Dendritic cell treated with granulocyte-macrophage colony-stimulating factor and Interleukin-4, amounts not matched to agents 40 ng/mL and 50 ng/mL, for 4 days (primary cell): ENCODE data around the gene KNTC1.
A peak's percentile ranks its signal among the peaks of the same experiment; 100 is the strongest.
"Not testable (repeated sequence)": the region's sequence is repeated elsewhere in the genome, so short reads cannot be mapped to it uniquely, and the experiment has no call there.

ENCODE experiments used
- H3K27ac Mint-ChIP-seq: one replicate; pipeline ENCODE4 v1.8.0; 2022; ENCODE audit warnings: mild to moderate bottlenecking, mixed read lengths
- H3K27me3 Mint-ChIP-seq: one replicate; pipeline ENCODE4 v1.8.0; 2022; ENCODE audit warnings: mild to moderate bottlenecking, mixed read lengths
- H3K36me3 Mint-ChIP-seq: one replicate; pipeline ENCODE4 v1.8.0; 2022; ENCODE audit warnings: low read depth, mixed read lengths
- H3K4me1 Mint-ChIP-seq: one replicate; pipeline ENCODE4 v1.8.0; 2022; ENCODE audit warnings: low read depth, mixed read lengths
- H3K4me3 Mint-ChIP-seq: one replicate; pipeline ENCODE4 v1.8.0; 2022; ENCODE audit warnings: mild to moderate bottlenecking, moderate library complexity, mixed read lengths
- H3K9me3 Mint-ChIP-seq: one replicate; pipeline ENCODE4 v1.8.0; 2022; ENCODE audit warnings: mixed read lengths
- intact Hi-C: fragments of 100-400 bp; cut with micrococcal nuclease; formaldehyde crosslinking; loops from one replicate; pipeline ENCODE4 v1.15.0; 2022

KNTC1 gene

DNA sequence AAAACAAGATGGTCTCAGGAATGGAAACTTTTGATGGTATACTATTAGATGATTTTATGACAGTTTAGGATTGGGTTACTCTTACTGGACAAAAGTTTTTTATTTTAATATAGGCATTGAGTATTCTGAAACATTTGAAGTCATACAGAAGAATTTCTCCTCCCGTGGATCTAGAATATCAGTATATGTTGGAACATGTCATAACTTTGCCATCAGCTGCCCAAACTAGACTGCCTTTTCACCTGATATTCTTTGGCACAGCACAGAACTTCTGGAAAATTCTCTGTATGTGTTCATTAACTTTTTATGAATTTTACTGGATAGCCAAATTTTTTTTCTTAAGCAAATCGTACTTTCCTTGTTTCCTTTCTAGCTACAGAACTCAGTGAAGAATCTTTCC is 75.4 kb downstream of the KNTC1 start:
- intact Hi-C loops, result no loop called here
- no peaks in the 10 kb centered on the region for H3K4me1 Mint-ChIP-seq

DNA sequence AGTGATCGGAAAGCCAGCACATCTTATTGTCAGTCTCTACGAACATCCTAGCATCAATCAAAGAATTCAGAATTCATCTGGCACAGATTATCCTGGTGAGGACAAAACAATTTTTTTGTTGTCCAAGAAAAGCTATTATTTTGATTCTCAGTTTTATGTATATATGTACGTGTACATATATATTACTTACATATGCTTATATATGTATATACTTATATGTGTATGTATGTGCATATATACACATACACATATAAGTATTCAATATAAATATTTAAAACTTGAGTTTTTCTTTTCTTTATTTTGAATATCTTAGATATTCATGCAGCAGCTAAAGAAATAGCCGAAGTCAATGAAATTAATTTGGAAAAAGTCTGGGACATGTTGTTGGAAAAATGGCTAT is 77.9 kb downstream of the KNTC1 start:
- no peak overlapping the region for H3K4me3 Mint-ChIP-seq
- H3K4me1 Mint-ChIP-seq, result no peaks in the 10 kb centered on the region
- H3K36me3 Mint-ChIP-seq, result peaks cover 40% of the 10 kb centered on the region
- intact Hi-C loops, result no loop called here
- no peaks in the 10 kb centered on the region for H3K9me3 Mint-ChIP-seq
- no peak overlapping the region for H3K27ac Mint-ChIP-seq
- H3K27me3 Mint-ChIP-seq, result no peaks in the 10 kb centered on the region

More for the DNA sequence above, 75.4 kb downstream of the KNTC1 start:
- H3K9me3 Mint-ChIP-seq, result no peaks in the 10 kb centered on the region
- no peak overlapping the region for H3K27ac Mint-ChIP-seq
- no peaks in the 10 kb centered on the region for H3K27me3 Mint-ChIP-seq
- no peak overlapping the region for H3K4me3 Mint-ChIP-seq
- peaks cover 45% of the 10 kb centered on the region for H3K36me3 Mint-ChIP-seq

DNA sequence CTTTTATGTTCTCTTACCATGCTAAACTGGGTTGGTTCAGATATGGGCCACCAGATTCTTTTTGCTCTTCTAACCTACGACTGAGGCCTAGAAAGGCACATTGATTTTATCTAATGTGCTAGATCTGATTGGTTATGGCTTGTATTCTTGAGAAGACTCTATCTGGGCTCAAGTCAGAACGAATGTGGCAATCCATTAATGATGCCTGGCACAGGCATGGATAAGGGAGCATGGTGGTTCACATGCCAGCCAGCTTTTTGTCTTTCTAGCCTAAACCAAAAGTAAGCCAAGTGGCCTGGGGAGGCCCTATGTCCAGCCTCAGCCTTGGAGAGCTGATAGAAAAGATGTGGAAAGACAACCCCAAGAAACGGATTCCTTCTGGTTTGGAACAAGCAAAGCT is 82.7 kb downstream of the KNTC1 start:
- no peaks in the 10 kb centered on the region for H3K9me3 Mint-ChIP-seq
- intact Hi-C loops, result no loop called here
- no peak overlapping the region for H3K4me3 Mint-ChIP-seq
- no peaks in the 10 kb centered on the region for H3K27me3 Mint-ChIP-seq
- H3K4me1 Mint-ChIP-seq, result no peaks in the 10 kb centered on the region
- peaks cover 65% of the 10 kb centered on the region for H3K36me3 Mint-ChIP-seq
- H3K27ac Mint-ChIP-seq, result no peak overlapping the region

DNA sequence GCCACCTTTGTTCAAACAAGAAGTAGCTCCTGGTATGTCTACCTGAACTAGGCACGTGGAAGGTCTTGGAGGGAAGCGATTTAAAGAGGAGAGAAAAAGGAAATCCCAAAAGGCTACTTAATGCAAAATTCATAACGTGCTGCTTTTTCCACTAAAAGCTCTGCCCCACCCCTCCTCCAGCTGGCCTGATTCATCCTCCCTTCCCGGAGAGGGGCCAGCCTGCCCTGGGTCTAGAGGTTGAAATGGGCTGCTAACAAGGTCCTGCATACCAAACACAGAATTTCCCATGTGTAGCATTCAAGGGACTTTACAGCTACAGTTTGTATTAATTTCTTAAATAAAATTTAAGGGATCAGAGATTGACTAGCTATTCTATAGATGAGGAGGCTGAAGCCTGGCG is 83.2 kb downstream of the KNTC1 start:
- Mint-ChIP-seq H3K36me3 (peaks cover 65% of the 10 kb centered on the region), H3K27ac (no peak overlapping the region), H3K9me3 (no peaks in the 10 kb centered on the region), H3K4me3 (no peak overlapping the region), H3K27me3 (no peaks in the 10 kb centered on the region), H3K4me1 (no peaks in the 10 kb centered on the region)
- intact Hi-C loops, result no loop called here

DNA sequence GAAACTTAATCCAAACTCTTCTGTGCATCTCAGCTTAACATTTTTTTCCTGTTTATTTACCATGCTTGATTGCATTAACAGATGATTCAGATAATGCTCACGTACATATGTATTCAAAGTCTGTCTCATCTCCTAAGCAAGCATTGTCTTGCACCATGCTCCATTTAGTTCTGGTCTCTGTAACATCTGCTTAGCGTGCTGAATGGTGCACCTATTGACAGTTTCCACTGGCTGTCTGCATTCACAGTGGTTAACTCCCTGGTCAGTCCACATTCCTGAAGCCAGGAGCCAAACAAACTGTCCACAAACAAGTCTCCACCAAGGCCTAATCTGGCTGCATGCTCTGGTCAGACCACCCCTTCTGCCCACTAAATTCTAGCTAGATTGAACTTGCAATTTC is 83.9 kb downstream of the KNTC1 start:
- no peaks in the 10 kb centered on the region for H3K9me3 Mint-ChIP-seq
- H3K27ac Mint-ChIP-seq, result no peak overlapping the region
- H3K4me3 Mint-ChIP-seq, result no peak overlapping the region
- H3K27me3 Mint-ChIP-seq, result no peaks in the 10 kb centered on the region
- intact Hi-C loops, result no loop called here
- peaks cover 63% of the 10 kb centered on the region for H3K36me3 Mint-ChIP-seq
- no peaks in the 10 kb centered on the region for H3K4me1 Mint-ChIP-seq

DNA sequence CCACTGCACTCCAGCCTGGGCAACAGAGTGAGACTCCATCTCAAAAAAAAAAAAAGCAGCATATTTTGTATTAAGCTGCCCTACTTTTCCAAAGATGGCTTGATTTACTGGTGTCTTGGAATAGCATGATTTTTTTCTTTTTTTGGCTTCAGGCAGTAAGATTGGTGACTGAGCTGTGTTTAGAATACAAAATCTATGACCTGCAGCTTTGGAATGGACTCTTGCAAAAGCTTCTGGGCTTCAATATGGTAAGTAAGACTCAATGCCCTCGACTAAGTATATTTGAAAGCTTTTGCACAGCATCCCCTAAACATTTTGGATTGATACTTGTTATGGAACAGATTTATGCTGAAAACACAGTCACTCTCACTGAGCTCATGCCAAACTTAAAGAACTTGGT is 87.8 kb downstream of the KNTC1 start:
- intact Hi-C loops, result no loop called here
- Mint-ChIP-seq H3K4me3 (no peak overlapping the region), H3K27ac (no peak overlapping the region), H3K9me3 (no peaks in the 10 kb centered on the region), H3K27me3 (no peaks in the 10 kb centered on the region), H3K36me3 (peaks cover 85% of the 10 kb centered on the region), H3K4me1 (no peaks in the 10 kb centered on the region)

DNA sequence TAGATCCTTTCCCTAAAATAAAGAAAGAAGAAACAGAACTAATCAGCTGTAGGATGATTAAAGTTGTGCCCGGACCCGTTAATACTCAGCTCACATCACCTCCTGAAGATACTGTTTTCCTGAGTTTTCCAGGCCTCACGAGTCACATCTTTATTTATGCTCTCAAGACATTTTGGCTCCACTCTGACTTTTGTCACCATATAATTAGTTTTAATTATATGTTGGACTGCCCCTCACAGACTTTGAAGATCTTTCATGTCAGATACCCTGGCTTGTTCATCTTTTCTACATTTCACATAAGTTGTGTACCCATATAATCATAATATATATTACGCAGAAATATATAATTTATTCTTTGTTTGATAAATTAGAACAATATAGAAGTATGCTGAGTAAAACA is 88.7 kb downstream of the KNTC1 start:
- no peaks in the 10 kb centered on the region for H3K27me3 Mint-ChIP-seq
- intact Hi-C loops, result no loop called here
- no peaks in the 10 kb centered on the region for H3K4me1 Mint-ChIP-seq
- H3K4me3 Mint-ChIP-seq, result no peak overlapping the region
- no peaks in the 10 kb centered on the region for H3K9me3 Mint-ChIP-seq
- H3K36me3 Mint-ChIP-seq, result peaks cover 86% of the 10 kb centered on the region
- no peak overlapping the region for H3K27ac Mint-ChIP-seq

DNA sequence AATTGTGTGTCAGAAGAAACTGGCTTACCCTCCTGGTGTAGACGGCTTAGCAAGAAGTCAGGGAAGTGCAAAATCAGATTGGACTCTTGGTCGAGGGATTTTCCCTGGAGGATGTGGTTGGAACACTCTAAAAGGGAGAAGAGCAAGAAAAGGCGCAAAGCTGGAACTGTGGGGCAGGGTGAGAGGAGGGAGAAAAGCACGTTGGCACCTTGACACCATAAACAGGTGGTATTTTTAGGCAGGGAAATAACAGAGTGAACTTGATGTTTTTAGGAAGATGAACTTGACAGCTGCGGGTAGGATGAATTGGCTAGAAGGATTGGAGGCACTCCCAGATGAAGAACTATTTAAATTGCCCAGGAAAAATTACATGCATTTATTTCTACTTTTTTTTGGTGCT is 108.4 kb downstream of the KNTC1 start:
- no peak overlapping the region for H3K27ac Mint-ChIP-seq
- no peaks in the 10 kb centered on the region for H3K9me3 Mint-ChIP-seq
- H3K4me3 Mint-ChIP-seq, result no peak overlapping the region
- peaks cover 5% of the 10 kb centered on the region for H3K4me1 Mint-ChIP-seq
- no peaks in the 10 kb centered on the region for H3K36me3 Mint-ChIP-seq
- intact Hi-C loops, result no loop called here
- H3K27me3 Mint-ChIP-seq, result no peaks in the 10 kb centered on the region

DNA sequence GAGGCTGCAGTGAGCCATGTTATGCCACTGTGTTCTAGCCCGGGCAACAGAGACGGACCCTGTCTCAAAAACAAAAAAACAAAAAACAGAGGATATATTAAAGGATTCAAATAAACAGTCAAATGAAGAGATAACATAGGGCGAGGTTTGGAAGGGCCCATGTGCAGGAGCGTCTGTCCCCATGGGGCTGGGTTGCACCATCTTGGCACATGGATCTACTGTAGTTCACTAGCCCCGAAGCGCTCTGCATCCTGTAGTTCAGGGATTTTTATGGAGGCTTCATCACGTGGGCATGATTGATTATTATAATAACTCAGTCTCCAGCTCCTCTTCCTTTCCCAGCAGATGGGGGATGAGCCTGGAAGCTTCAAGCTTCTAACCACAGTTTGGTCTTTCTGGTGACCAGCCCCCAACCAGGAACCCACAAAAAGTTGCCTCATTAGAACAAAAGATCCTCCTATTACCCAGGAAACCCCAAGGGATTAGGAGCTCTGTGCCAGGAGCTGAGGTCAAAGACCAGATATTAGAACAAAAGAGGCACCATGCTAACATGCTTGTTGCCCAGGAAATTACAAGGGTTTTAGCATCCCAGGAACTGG is 116.3 kb downstream of the KNTC1 start:
- Mint-ChIP-seq H3K4me1 (peaks cover 19% of the 10 kb centered on the region), H3K27ac (no peak overlapping the region), H3K9me3 (no peaks in the 10 kb centered on the region), H3K27me3 (peaks cover 5% of the 10 kb centered on the region), H3K36me3 (no peaks in the 10 kb centered on the region), H3K4me3 (no peak overlapping the region)
- intact Hi-C loops, result loop anchor here (10.0 kb wide), 1 partner anchor 51 kb away; no protein-coding TSS in a partner anchor

DNA sequence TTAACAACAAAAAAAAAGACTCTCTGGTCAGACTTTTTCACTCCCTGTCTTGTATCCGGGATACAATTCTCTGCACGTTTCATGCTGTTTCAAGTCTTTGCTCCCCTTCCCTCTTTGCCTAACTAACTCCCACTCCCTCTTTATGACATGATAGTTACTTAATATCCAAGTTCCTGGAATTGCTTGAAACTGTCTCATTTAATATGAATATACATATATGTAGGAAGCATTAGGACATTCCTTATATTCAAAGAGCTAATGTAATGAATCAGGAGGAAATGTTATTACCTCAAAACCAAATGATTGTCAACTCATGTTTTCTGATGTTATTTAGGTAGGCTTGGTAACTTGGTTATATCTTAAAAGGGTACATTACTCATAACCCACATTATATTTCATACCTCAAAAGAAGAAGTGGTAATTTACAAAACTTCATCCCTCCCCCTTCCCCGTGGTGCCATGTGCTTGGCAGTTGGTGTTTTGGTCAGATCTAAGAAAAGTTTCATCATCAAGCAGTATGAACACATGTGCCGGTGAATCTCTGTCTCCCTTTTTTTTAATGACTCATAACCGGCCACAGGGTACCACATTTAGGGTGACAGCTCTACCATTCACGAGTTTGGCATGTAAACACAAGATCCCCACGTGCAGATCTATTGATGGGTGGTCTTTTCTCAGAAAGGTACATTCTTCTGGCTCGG is 119.6 kb downstream of the KNTC1 start:
- Mint-ChIP-seq H3K4me3 (peak overlapping the region; percentile 66), H3K27ac (peak overlapping the region; percentile 63), H3K27me3 (peaks cover 9% of the 10 kb centered on the region), H3K36me3 (no peaks in the 10 kb centered on the region), H3K9me3 (no peaks in the 10 kb centered on the region), H3K4me1 (peaks cover 41% of the 10 kb centered on the region)
- intact Hi-C loops, result loop anchor here (10.0 kb wide), 1 partner anchor 48 kb away; no protein-coding TSS in a partner anchor

DNA sequence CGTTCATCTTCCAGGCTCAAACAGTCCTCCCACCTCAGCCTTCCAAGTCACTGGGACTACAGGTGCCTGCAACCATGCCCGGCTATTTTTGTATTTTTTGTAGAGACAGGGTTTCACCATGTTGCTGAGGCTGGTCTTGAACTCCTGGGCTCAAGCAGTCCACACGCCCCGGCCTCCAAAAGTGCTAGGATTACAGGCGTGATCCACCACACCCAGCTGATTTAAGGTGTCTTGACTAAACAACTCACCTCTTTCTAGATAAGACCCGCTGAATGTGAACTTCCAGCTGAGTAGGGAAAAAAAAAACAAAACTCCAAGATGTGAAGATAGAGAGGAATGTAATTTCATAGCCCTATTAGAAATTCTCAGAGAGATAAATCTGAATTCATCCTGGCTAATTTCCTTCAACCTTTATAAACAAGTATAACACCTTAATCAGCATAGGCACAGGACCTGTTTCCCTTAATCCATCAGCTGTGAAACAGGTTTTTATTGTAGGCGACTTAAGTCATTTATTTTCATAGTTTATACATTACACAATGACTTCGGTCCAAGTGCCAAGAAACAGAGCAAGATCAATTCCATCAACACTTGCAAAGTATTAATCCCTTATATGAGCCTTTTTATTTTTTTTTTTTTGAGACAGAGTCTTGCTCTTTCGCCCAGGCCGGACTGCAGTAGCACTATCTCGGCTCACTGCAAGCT is 124.6 kb downstream of the KNTC1 start:
- Mint-ChIP-seq H3K4me1 (peaks cover 42% of the 10 kb centered on the region), H3K4me3 (no peak overlapping the region), H3K9me3 (no peaks in the 10 kb centered on the region), H3K27ac (no peak overlapping the region), H3K36me3 (no peaks in the 10 kb centered on the region), H3K27me3 (peaks cover 9% of the 10 kb centered on the region)
- intact Hi-C loops, result no loop called here

DNA sequence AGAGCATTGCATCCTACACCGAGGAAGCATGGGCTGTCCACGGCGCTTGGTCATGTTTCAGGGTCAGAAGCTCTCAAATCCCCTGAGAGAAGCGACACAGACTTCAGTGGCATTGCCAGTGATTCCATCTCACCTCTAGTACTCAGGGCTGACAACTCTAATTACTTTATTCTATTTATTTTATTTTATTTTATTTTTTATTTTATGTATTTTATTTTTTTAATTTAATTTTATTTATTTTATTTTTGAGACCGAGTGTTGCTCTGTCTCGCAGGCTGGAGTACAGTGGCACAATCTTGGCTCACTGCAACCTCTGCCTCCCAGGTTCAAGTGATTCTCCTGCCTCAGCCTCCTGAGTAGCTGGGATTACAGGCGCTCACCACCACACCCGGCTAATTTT is 126.2 kb downstream of the KNTC1 start:
- intact Hi-C loops, H3K36me3 Mint-ChIP-seq, H3K9me3 Mint-ChIP-seq, H3K27me3 Mint-ChIP-seq, H3K27ac Mint-ChIP-seq, H3K4me3 Mint-ChIP-seq: not testable (repeated sequence)
- H3K4me1 Mint-ChIP-seq, result peaks cover 31% of the 10 kb centered on the region

DNA sequence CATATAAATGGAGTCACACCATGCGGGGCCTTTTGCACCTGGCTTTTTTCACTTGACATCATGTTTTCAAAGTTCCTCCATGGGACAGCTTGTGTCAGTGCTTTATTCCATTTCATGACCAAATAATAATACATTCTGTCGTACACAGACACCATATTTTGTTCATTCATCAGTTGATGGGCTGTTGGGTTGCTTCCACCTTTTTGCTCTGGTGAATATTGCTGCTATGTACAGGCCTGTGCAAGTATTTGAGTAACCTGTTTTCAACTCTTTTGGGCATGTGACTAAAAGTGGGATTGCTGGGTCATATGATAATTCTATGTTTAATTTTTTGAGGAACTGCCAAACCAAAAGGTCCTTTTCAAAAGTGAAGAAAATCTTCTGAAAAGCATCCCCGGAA is 129.2 kb downstream of the KNTC1 start:
- H3K27me3 Mint-ChIP-seq, result peaks cover 10% of the 10 kb centered on the region
- H3K4me1 Mint-ChIP-seq, result peaks cover 20% of the 10 kb centered on the region
- no peaks in the 10 kb centered on the region for H3K9me3 Mint-ChIP-seq
- no peak overlapping the region for H3K27ac Mint-ChIP-seq
- intact Hi-C loops, result no loop called here
- no peak overlapping the region for H3K4me3 Mint-ChIP-seq
- H3K36me3 Mint-ChIP-seq, result no peaks in the 10 kb centered on the region

DNA sequence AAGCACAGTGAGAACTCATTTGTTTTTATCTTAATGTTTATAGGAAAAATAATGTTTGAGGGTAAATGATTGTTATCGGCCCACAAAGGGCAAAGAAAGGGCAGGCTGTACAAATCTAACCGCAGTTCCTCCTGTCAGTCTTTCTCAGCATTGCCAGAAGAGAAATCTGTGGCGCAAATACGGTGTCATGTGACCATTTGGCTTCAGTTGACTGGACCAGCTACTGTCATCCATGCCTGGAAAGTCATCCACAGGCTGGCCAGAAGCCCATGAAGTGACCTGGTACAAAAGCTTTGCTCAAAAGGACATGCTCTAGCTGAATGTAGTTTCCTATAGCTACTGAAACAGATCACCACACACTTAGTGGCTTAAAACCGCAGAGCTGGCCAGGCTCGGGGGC is 132.5 kb downstream of the KNTC1 start:
- H3K27ac Mint-ChIP-seq, result no peak overlapping the region
- no peak overlapping the region for H3K4me3 Mint-ChIP-seq
- H3K27me3 Mint-ChIP-seq, result peaks cover 13% of the 10 kb centered on the region
- peaks cover 20% of the 10 kb centered on the region for H3K4me1 Mint-ChIP-seq
- no peaks in the 10 kb centered on the region for H3K36me3 Mint-ChIP-seq
- intact Hi-C loops, result no loop called here
- no peaks in the 10 kb centered on the region for H3K9me3 Mint-ChIP-seq
